ENCODE data around the gene RUFY4.
"Not testable (repeated sequence)": the region's sequence is repeated elsewhere in the genome, so short reads cannot be mapped to it uniquely, and the experiment has no call there.

RUFY4 gene

GRCh38 chr2:218093879-218094278 is 24.8 kb downstream of the RUFY4 start:
- DNase-seq = no peak

- DNase-seq = no peak
These were observed 26.8 kb downstream of the RUFY4 start for GRCh38 chr2:218095853-218096252.

GRCh38 chr2:218097975-218098374 is 28.9 kb downstream of the RUFY4 start:
- DNase-seq = no peak

GRCh38 chr2:218108834-218109233 is 39.8 kb downstream of the RUFY4 start:
- not testable (repeated sequence) for DNase-seq

- not testable (repeated sequence) for DNase-seq
These were observed 52.7 kb downstream of the RUFY4 start for GRCh38 chr2:218121789-218122188.

- DNase-seq = not testable (repeated sequence)
These were observed 53.2 kb downstream of the RUFY4 start for GRCh38 chr2:218122286-218122685.

GRCh38 chr2:218123986-218124385 is 54.9 kb downstream of the RUFY4 start:
- no peak for DNase-seq

GRCh38 chr2:218125095-218125494 is 56.0 kb downstream of the RUFY4 start:
- DNase-seq = no peak

GRCh38 chr2:218125626-218126080 is 56.6 kb downstream of the RUFY4 start, which contains the start of gene CXCR2:
Gene CXCR2 (plus strand): TSS chr2:218126028. CDS start chr2:218134802, 8,774 bp downstream.
- DNase-seq = no peak

- DNase-seq = no peak
These were observed 58.9 kb downstream of the RUFY4 start for GRCh38 chr2:218127929-218128455.

GRCh38 chr2:218128781-218129457 is 59.9 kb downstream of the RUFY4 start:
- DNase-seq = no peak

- DNase-seq = no peak
These were observed 60.5 kb downstream of the RUFY4 start for GRCh38 chr2:218129458-218130135.

- DNase-seq = no peak
These were observed 61.3 kb downstream of the RUFY4 start for GRCh38 chr2:218130377-218130776.

GRCh38 chr2:218130822-218131221 is 61.8 kb downstream of the RUFY4 start:
- DNase-seq = no peak

GRCh38 chr2:218137514-218137913 is 68.5 kb downstream of the RUFY4 start:
- DNase-seq = no peak

- DNase-seq = no peak
These were observed 69.0 kb downstream of the RUFY4 start for GRCh38 chr2:218138047-218138446.

Data from activated CD4-positive, alpha-beta T cell treated with anti-CD3 and anti-CD28 coated beads, Interleukin-2, amount 50 U/mL, for 16 hours (primary cell).